Measurements from ENCODE around the gene FDXR. TPM values are rescaled to one million over a fixed set of nuclear protein-coding genes. Genes with fewer than 3 reads are reported as not detected.

The FDXR gene
- total RNA-seq, 1 donor from 2014 or later: 93.1 TPM

DNA sequence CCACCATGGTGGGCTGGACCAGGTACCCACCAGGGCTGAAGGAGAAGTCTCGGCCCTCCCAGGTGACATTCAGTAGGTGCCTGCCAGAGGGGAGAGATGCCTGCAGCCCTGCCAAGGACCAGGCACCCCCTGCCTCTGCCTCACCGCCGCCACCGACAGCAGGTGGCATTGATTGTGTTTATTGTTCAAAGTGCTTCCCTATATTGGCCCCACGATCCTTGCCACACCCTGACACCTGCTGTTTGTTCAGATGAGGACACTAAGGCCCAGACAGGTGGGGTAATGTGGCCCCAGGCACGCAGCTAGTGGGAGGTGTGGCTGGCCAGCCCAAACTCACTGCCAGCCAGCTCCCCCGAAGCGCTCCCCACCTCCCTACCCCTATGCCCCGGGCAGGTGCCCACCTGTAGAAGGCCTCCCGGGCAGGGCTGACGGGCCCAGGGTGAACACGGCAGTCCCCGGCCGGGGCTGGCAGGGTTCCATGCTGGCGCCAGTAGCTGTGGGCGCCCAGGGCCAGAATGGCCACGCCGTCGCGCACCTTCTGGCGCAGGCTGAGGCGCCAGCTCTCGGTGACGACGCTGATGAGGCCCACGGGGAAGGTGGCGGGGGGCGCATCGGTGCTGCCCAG lies 21.1 kb downstream of the FDXR start:
- H3K36me3 ChIP-seq: no peaks in the 10 kb centered on the region
- no peak overlapping the region for H3K27ac ChIP-seq
- TF ChIP-seq, protein P1, sequence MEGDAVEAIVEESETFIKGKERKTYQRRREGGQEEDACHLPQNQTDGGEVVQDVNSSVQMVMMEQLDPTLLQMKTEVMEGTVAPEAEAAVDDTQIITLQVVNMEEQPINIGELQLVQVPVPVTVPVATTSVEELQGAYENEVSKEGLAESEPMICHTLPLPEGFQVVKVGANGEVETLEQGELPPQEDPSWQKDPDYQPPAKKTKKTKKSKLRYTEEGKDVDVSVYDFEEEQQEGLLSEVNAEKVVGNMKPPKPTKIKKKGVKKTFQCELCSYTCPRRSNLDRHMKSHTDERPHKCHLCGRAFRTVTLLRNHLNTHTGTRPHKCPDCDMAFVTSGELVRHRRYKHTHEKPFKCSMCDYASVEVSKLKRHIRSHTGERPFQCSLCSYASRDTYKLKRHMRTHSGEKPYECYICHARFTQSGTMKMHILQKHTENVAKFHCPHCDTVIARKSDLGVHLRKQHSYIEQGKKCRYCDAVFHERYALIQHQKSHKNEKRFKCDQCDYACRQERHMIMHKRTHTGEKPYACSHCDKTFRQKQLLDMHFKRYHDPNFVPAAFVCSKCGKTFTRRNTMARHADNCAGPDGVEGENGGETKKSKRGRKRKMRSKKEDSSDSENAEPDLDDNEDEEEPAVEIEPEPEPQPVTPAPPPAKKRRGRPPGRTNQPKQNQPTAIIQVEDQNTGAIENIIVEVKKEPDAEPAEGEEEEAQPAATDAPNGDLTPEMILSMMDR (IDR thresholded peaks at IDR 0.05): no peak
- H3K27me3 ChIP-seq: peaks cover 13% of the 10 kb centered on the region
- intact Hi-C loops (cut with DNase I): no loop called here
- H3K4me1 ChIP-seq: no peaks in the 10 kb centered on the region
- peak overlapping the region in 1 of 2 donors; percentile 5 for H3K4me3 ChIP-seq
- H3K9me3 ChIP-seq: no peaks in the 10 kb centered on the region
- no peak for DNase-seq (ENCODE audit: low spot score in 2 of 2)

DNA sequence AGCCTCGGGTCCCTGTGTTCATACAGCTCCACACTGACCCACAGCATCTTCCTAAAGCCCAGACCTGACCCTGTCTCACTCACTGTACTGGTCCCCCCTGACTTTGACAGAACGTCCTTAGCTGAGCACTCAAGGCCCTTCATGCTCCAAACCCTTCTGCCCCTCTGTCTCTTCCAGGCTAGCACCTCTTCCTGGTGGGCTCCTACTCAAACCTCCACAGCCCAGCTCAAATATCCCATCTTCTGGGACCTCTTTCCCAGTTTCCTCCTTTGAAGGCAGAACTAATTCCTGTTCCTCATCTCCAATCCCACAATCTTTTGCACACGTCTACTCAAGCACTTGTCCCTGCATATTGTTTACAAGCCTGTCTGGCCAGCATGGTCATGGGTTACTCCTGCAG lies 21.9 kb downstream of the FDXR start:
- Histone ChIP-seq H3K27ac (no peak overlapping the region), H3K27me3 (peaks cover 13% of the 10 kb centered on the region), H3K9me3 (no peaks in the 10 kb centered on the region), H3K4me1 (no peaks in the 10 kb centered on the region), H3K36me3 (no peaks in the 10 kb centered on the region), H3K4me3 (no peak overlapping the region)
- no peak for DNase-seq (ENCODE audit: low spot score in 2 of 2)
- intact Hi-C loops (cut with DNase I): no loop called here
- TF ChIP-seq, protein P1 (IDR thresholded peaks at IDR 0.05): no peak

DNA sequence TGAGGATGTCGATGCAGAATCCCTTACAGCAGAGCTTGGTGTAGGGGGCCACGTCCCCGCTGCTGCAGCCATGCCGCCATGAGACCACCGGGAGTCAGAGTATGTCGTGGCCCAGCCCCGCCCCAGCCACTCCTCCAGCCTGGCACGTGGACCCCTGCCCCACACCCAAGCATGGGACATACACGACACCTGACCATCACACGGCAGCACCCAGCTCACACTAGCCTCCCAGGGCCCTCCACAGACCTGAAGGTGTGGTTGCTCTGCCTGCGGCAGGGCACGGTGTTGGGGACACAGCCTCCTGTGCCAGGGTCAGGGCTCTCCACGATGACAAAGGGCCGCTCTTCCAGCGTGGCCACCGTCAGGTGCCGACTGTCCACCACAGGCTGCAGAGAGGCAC lies 22.5 kb downstream of the FDXR start:
- Histone ChIP-seq H3K36me3 (no peaks in the 10 kb centered on the region), H3K27ac (no peak overlapping the region), H3K4me1 (no peaks in the 10 kb centered on the region), H3K4me3 (no peak overlapping the region), H3K27me3 (peaks cover 13% of the 10 kb centered on the region), H3K9me3 (no peaks in the 10 kb centered on the region)
- TF ChIP-seq, protein P1 (IDR thresholded peaks at IDR 0.05): no peak
- intact Hi-C loops (cut with DNase I): no loop called here
- DNase-seq (ENCODE audit: low spot score in 2 of 2): no peak

DNA sequence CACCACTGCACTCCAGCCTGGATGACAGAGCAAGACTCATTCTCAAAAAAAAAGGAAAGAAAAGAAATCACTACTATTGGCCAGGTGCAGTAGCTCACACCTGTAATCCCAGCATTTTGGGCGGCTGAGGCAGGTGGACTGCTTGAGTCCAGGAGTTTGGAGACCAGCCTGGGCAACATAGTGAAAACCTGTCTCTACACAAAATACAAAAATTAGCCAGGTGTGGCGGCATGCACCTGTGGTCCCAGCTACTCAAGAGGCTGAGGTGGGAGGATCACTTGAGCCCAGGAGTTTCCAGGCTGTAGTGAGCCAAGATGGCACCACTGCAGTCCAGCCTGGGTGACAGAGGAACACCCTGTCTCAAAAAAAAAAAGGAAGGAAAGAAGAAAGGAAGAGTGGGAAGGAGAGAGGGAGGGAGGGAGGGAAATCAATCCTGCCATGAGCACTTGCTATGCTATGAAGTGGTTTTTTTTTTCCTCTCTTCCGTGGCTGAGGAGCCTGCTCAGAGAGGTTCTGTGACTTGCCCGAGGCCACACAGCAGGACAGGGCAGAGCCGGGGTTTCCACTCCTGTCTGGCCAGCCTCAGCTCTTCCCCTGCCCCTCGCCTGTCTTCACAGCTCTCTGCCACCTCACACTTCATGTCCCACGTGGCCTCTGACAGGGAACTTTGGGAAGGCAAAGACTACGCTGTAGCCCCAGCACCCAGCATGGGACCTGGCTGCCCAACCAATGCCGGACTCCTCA lies 24.0 kb downstream of the FDXR start:
- no peak overlapping the region for H3K4me3 ChIP-seq
- intact Hi-C loops (cut with DNase I): no loop called here
- H3K9me3 ChIP-seq: no peaks in the 10 kb centered on the region
- TF ChIP-seq, protein P1 (IDR thresholded peaks at IDR 0.05): no peak
- DNase-seq (ENCODE audit: low spot score in 2 of 2): no peak
- no peaks in the 10 kb centered on the region for H3K36me3 ChIP-seq
- H3K4me1 ChIP-seq: no peaks in the 10 kb centered on the region
- H3K27ac ChIP-seq: no peak overlapping the region
- peaks cover 13% of the 10 kb centered on the region for H3K27me3 ChIP-seq

DNA sequence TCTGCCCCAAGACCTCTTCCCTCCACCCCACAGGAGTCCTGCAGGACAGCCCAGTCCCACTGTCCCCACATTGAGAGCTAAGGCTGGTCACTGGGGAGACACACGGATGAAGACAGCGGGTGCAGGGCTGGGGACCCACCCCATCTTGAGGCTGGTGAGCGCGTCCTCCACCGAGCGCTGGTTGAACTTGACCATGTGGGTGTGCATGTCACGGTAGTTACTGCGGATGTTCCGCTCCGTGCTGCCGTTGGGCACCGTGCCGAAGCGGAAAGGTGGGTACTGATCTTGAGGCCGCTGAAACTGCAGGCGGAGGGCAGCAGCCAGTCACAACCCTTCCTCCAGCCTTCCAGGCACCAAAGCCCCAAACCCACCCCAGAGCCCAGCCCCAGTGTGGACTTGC lies 26.2 kb downstream of the FDXR start:
- no peak for DNase-seq (ENCODE audit: low spot score in 2 of 2)
- Histone ChIP-seq H3K36me3 (no peaks in the 10 kb centered on the region), H3K4me1 (peaks cover 0 to 6% of the 10 kb centered on the region in 2 donors), H3K27ac (no peak overlapping the region), H3K9me3 (no peaks in the 10 kb centered on the region), H3K27me3 (peaks cover 2% of the 10 kb centered on the region), H3K4me3 (no peak overlapping the region)
- TF ChIP-seq, protein P1 (IDR thresholded peaks at IDR 0.05): no peak
- intact Hi-C loops (cut with DNase I): no loop called here
